Measurements from ENCODE around the gene KRIT1.

DNA sequence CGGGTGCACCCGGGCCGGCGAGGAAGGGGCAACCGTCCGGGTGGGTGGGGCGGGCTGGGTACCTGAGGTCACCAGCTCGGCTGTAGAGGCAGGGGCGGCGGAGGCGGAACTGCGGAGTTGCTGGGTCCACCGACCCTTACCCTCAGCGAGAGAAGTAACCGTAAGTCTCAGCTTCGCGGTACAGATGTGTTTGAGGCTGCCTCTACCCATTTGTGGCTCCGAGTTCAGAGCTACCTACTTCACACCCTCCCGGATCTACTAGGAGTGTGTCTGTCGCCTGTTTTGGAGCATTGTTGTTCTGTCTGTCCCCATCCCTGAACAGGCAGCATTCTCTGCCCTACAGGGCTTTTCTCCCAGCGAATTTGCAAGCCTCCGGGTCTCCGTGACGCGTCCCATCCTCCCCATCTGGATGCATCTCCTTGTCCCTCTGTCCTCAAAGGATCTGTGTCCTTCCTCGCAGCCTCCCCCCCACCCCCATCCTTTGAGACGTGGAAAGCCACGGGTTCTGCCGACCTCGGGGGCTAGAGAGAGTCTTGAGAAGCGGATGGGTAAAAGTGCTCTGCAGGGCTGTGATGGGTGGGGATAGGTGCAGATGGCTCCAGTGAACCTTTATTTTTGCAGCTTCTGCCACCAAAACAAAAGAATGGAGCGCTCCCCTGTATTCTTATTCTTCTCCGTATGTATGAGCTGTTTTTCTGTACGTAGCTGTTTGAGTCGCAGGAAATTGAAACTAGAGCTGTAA, 817 bp upstream of the KRIT1 start:
- TF ChIP-seq POLR2A (IDR thresholded peaks at IDR 0.05; ENCODE audit: low read depth, low read length) (no peak), POLR2AphosphoS5 (IDR thresholded peaks at IDR 0.05; ENCODE audit: low read depth, low read length) (no peak), TAF1 (IDR thresholded peaks at IDR 0.05; ENCODE audit: low read depth, low read length) (no peak), SPI1 (IDR thresholded peaks at IDR 0.05; ENCODE audit: low read depth, low read length) (no peak), POU2F2 (IDR thresholded peaks at IDR 0.05; ENCODE audit: low read depth, low read length) (no peak)
